HG03378 (cell line): ENCODE data around the gene TEX54.
"Not testable (repeated sequence)": the region's sequence is repeated elsewhere in the genome, so short reads cannot be mapped to it uniquely, and the experiment has no call there.

Experiments used
- ATAC-seq: cut with Tn5 transposase; IDR thresholded peaks from one replicate; pipeline ENCODE4 v1.9.1; 2021; ENCODE audit warnings: mild to moderate bottlenecking, moderate library complexity; ENCODE audit not compliant: unreplicated experiment

Gene TEX54

GRCh38 chr11:62855571-62856332, 23.1 kb upstream of the TEX54 start:
- peak; percentile 74 for ATAC-seq

- ATAC-seq = no peak
Measured at GRCh38 chr11:62854825-62855570, 22.4 kb upstream of the TEX54 start.

- ATAC-seq = no peak
Measured at GRCh38 chr11:62854013-62854824, 21.6 kb upstream of the TEX54 start.

- ATAC-seq = no peak
Measured at GRCh38 chr11:62853279-62853965, 20.8 kb upstream of the TEX54 start.

DNA sequence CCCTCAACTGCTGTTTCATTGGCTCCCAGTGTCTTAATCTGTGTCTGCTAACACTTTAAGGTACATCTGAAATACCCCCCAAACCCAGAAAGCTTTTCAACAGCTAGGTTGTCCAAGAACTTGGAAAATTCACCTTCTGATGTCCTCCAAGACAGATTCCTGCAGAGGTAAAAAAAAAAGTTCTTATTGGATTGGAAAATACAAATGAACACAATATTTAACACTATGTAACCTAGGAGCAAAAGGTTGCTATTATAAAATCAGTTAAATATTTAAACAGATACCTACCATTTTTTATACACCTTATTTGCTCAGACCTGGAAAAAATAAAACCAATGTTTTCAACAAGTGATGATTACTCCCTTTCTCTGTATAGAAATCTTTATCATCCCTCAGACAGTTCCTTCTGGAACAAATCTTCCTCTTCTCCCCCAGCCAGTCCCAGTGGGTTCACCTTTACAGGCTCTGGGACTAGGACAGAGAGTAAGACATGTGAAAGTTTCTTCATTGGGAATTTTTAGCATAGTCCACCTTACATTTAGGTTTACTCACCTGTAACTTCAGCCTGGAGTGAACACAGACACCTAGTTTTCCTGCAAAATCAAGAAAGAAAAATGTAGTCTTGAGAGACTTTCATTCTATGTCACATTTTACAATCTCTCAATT, 20.0 kb upstream of the TEX54 start:
- no peak for ATAC-seq

- no peak for ATAC-seq
Measured at GRCh38 chr11:62851807-62852522, 19.3 kb upstream of the TEX54 start.

DNA sequence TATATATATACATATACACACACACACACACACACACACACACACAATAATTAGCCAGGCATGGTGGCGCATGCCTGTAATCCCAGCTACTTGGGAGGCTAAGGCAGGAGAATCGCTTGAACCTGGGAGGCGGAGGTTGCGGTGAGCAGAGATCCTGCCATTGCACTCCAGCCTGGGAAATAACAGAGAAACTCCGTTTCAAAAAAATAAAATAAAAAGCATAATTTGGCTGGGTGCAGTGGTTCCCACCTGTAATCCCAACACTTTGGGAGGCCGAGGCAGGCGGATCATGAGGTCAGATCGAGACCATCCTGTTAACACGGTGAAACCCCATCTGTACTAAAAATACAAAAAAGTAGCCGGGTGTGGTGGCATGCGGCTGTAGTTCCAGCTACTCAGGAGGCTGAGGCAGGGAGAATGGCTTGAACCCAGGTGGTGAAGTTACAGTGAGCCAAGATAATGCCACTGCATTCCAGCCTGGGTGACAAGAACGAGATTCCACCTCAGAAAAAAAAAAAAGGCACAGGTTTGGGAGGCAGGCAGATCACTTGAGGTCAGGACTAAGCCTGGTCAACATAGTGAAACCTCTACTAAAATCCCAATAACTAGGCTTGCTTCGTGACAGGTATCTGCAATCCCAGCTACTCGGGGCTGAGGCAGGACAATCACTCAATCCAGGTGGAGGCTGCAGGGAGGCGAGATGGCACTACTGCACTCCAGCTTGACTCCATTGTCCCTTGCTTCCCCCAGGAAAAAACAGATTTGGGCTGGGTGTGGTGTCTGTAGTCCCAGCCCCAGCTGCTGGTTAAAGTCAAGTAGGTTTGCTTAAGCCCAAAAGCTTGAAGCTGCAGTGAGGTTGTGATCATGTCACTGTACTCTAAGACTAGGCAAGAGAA, 18.5 kb upstream of the TEX54 start:
- ATAC-seq = no peak

- ATAC-seq = no peak
Measured at GRCh38 chr11:62847767-62848314, 15.2 kb upstream of the TEX54 start.

GRCh38 chr11:62846177-62846576, 13.5 kb upstream of the TEX54 start:
- no peak for ATAC-seq

- no peak for ATAC-seq
Measured at GRCh38 chr11:62844154-62844553, 11.5 kb upstream of the TEX54 start.

DNA sequence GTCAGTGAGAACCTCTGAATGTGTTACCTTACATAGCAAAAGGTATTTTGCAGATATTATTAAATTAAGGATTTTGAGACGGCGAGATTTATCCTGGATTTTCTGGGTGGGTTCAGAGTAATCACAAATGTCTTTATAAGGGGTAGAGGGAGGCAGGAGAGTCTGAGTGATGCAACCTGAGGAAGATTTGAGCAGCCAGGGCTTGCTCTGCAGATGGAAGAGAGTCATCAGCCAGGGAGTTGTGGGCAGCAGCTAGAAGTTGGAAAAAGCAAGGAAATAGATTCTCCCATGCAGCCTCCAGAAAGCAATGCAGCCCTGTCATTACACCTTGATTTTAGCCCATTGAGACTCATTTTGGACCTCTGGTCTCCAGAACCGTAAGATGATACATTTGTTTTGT, 10.8 kb upstream of the TEX54 start:
- no peak for ATAC-seq

GRCh38 chr11:62842891-62843290, 10.2 kb upstream of the TEX54 start:
- not testable (repeated sequence) for ATAC-seq

- ATAC-seq = no peak
Measured at GRCh38 chr11:62842171-62842741, 9.6 kb upstream of the TEX54 start.

DNA sequence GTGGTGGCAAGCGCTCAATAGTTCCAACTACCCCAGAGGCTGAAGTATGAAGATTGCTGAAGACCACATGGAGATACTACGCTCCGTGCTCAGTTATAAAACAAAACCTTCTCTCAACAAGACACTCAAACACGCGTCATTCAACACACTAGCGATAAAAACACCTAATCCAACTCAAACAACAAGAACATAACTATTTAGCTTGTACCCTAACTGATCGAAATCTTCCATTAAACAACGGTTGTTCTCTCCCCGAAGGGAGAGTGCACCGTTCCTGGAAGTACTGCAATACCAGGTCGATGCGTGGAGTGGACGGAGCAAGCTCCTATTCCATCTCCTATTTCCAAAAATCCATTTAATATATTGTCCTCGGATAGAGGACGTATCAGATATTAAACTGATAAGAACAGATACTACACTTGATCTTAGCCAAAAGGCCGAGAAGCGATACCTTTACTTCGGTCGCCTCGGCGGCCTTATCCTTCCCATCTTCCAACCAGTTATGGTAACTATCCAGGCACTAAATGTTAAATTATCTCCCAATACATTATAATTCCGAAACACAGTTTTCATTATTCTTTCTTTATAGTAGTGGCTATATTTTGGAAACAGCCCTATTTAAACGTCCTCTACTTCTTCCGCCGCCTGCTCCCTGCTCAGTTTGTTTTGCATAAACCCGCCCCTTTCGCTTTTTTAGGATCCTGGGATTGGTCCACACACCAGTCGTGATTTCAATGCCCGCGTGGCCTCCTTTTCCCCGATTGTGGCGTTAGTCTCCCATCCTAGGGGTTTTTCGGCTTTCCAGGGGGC, 8.9 kb upstream of the TEX54 start:
- peak; percentile 53 for ATAC-seq

- ATAC-seq = not testable (repeated sequence)
Measured at GRCh38 chr11:62840721-62841360, 8.2 kb upstream of the TEX54 start.

DNA sequence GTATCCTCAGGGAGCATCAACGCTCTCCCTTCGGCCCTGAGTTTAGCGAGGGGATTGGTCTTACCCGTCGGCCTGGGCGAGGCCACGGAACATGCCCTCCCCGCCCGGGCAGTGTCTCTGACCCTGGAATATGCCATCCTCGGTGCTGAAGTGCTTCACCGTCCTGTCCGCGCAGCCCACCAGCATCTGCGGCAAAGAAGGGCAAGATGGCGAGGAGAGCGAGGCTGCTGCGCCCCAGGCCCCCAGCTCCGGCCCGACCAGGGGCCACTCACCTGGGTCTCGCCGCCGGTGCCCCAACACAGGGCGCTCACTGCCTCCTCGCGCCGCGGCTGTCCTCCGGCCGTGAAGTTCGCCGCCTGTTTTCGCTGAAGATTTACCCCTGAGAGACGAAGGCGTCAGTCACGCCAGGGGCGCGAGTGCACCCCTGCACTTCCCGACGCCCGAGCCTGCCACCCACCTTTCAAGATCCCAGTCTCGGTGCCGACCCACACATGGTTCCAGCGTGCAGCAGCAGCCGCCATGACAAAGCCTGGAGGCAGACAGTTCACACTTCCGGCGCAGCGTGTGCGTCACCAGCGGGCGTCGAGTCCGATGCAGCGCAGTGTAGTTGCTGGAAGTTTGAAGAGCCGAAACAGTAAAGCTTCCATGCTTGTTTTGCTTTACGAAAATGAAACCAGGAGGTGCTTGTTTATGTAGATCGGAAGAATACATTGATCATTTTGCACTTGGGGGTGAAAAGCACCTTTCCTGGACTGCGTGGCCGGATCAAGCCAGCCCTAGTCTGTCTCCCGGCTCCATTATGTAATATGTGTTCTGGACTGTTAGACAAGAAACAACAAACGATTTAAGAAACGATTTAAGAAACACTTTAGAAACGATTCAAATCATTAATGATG, 6.7 kb upstream of the TEX54 start, which contains the start of gene WDR74:
TSS of gene WDR74 (minus strand) at position 541 of the 896 bp plus-strand sequence. CDS start at position 521, 20 bp downstream.
- ATAC-seq = peak; percentile 42
